ENCODE results near the gene LASP1. TPM values are rescaled to one million over a fixed set of nuclear protein-coding genes. Genes with fewer than 3 reads are reported as not detected.

LASP1 gene
- total and polyA plus RNA-seq, 2 of the 8 experiments (the other 6 are each of a cell fraction or from before 2014, with no cell fraction given): 114 to 180 TPM

DNA sequence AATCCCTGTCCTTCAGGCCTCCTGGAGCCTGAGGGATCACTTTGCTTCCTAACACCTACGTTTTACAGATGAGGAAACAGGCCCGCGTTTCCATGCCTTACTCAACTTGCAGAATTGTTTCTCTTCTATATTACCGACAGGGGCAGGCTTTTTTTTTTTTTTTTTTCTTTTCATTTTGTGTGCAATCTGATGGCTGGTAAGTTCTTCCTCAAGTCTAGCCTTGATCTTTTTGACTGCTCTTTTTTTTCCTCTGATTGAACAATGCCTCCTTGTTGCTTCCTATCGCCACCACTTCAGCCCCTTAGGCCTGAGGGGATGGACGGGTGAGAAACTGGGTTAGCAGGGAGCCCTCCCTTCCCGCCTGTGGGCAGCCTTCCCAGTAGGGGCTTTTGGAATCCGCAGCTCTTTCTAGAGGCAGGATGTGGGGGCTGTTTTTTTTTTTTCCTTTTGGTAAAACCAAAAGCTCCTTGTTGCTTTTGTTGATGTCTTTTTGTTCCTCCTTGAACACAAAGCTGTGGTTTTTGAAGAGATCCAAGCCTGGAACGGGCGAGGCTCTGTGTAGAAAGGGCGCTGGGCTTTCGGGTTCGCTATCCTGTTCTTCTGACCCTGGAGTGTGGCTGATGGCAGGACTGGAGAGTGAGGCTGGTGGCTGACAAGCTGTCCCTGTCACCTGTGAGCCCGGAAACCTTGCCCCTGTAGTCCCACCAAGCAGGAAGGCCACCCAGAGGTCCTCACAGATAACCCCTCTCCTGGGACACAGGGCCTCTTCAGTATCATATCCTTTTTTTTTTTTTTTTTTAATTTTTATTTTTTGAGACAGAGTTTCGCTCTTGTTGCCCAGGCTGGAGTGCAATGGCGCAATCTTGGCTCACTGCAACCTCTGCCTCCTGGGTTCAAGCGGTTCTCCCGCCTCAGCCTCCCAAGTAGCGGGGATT lies 14.0 kb downstream of the LASP1 start:
- H3K4ac ChIP-seq (replicated peaks; ENCODE audit: insufficient read length, low read depth, low read length): no peak overlapping the region
- no peak overlapping the region for H2AFZ ChIP-seq (ENCODE audit: low read length)
- peak overlapping the region in 1 of 4 experiments; percentile 58; a peak in 1 of 7 replicates for H3K9ac ChIP-seq (replicated peaks in 1 of 4; ENCODE audit: extremely low read depth in 1 of 4, low read depth in 3 of 4, low read length in 3 of 4)
- H2BK12ac ChIP-seq (ENCODE audit: low read depth, low read length): peak overlapping the region; percentile 77; the same call in 1 of the 2 replicates
- WGBS, 2 experiments (ENCODE audit: extremely low coverage in 1 of 2, insufficient coverage in 1 of 2, insufficient read length in 1 of 2, insufficient replicate concordance in 2 of 2, low coverage in 1 of 2, low lambda C conversion rate in 2 of 2, missing lambda C conversion rate in 1 of 2): 73% methylated on average over 18 of the region's 19 CpGs; no CpG with 5 or more reads in 1 of the 2 experiments
- FAIRE-seq (no peak), DNase-seq (ENCODE audit: low read depth in 1 of 2, low spot score in 2 of 2) (peak in 1 of 2 experiments; percentile 50)
- peaks cover 2% of the 10 kb centered on the region; the same call in 1 of the 2 replicates for H3K23me2 ChIP-seq (ENCODE audit: low read depth, low read length)
- CTCF ChIA-PET (ENCODE audit: partially characterized antibody): interaction anchor here (0.6 to 4.4 kb wide), 6 partner anchors 8 to 311 kb away, joined by 3 to 26 read pairs (median 6); partner anchors contain the start of genes LASP1NB and RPL23
- H3K4me2 ChIP-seq (ENCODE audit: insufficient read depth in 1 of 2, low read depth in 2 of 2, low read length in 2 of 2): peak overlapping the region; percentile 28
- 0 out of 2 replicates have a peak overlapping the region, but pooled peaks have one; percentile 44 for H2BK20ac ChIP-seq (ENCODE audit: low read length)
- H3K79me1 ChIP-seq (ENCODE audit: low read depth, low read length): peaks cover 21% of the 10 kb centered on the region
- no peak overlapping the region for H3K56ac ChIP-seq (replicated peaks; ENCODE audit: insufficient read length, low read depth, low read length)
- peaks cover 23 to 40% (median 36%) of the 10 kb centered on the region in 4 experiments for H3K4me1 ChIP-seq (replicated peaks in 1 of 4; ENCODE audit: control insufficient read depth in 3 of 4, insufficient read depth in 4 of 4, low read length in 3 of 4)
- H4K20me1 ChIP-seq (replicated peaks in 1 of 2; ENCODE audit: control insufficient read depth in 1 of 2, insufficient read depth in 2 of 2, low read length in 2 of 2): peaks cover 7 to 8% of the 10 kb centered on the region in 2 experiments
- H3K9me3 ChIP-seq (ENCODE audit: insufficient read depth in 2 of 2, low read depth in 1 of 2, low read length in 1 of 2): no peaks in the 10 kb centered on the region
- no peaks in the 10 kb centered on the region for H3K27me3 ChIP-seq (replicated peaks in 1 of 4; ENCODE audit: control insufficient read depth in 3 of 4, extremely low read depth in 1 of 4, insufficient read depth in 3 of 4, low read length in 3 of 4)
- peak overlapping the region; percentile 7; the same call in 1 of the 2 replicates for H4K8ac ChIP-seq (ENCODE audit: extremely low read depth, insufficient read depth, low read length)
- H3K18ac ChIP-seq (ENCODE audit: extremely low read depth, low read length): peak overlapping the region; percentile 71
- POLR2A ChIA-PET (ENCODE audit: partially characterized antibody): interaction anchor here (0.6 to 24.3 kb wide), 4 partner anchors 13 to 196 kb away, joined by 3 to 468 read pairs (median 74); partner anchors contain the start of genes LASP1 and RPL23
- H2AK5ac ChIP-seq (ENCODE audit: low read depth, low read length): peak overlapping the region; percentile 95; the same call in 1 of the 2 replicates
- H2BK120ac ChIP-seq (replicated peaks; ENCODE audit: low read depth, low read length): peak overlapping the region; percentile 36
- H3K79me2 ChIP-seq (ENCODE audit: control insufficient read depth in 1 of 2, insufficient read depth in 2 of 2, low read length in 2 of 2): peaks cover 6 to 74% of the 10 kb centered on the region in 2 experiments; a peak in 3 of 4 replicates
- H3K23ac ChIP-seq (ENCODE audit: insufficient read length): no peak overlapping the region
- peak overlapping the region in 1 of 4 experiments; percentile 10; a peak in 2 of 8 replicates for H3K4me3 ChIP-seq (ENCODE audit: extremely low read depth in 1 of 4, insufficient read depth in 2 of 4, low read depth in 3 of 4, low read length in 4 of 4)
- H4K5ac ChIP-seq (ENCODE audit: insufficient read length, low read depth, low read length): peak overlapping the region; percentile 27
- H2BK5ac ChIP-seq (ENCODE audit: low read depth, low read length): peak overlapping the region; percentile 84; the same call in 1 of the 2 replicates
- H4K91ac ChIP-seq (replicated peaks; ENCODE audit: insufficient read length, low read length): peak overlapping the region; percentile 86
- H2BK15ac ChIP-seq (ENCODE audit: low read length): peak overlapping the region; percentile 50; the same call in 1 of the 2 replicates
- peak overlapping the region; percentile 53; the same call in 1 of the 2 replicates for H3K27ac ChIP-seq (ENCODE audit: low read depth, low read length)
- H3K14ac ChIP-seq (ENCODE audit: insufficient read length): no peak overlapping the region
- H3K36me3 ChIP-seq (ENCODE audit: control insufficient read depth in 2 of 4, insufficient read depth in 4 of 4, low read length in 3 of 4): peaks cover 0 to 4% (median 1%) of the 10 kb centered on the region in 4 experiments; a peak in 5 of 8 replicates
- TF ChIP-seq TBP (IDR thresholded peaks at IDR 0.05; ENCODE audit: low read depth, low read length) (no peak), BRCA1 (IDR thresholded peaks at IDR 0.05; ENCODE audit: low read depth, low read length) (no peak), HDAC2 (IDR thresholded peaks at IDR 0.05; ENCODE audit: borderline replicate concordance in 1 of 2, low read depth in 2 of 2, low read length in 2 of 2) (peak in 1 of 2 experiments; percentile 85; a peak in 1 of 4 replicates), CEBPB (IDR thresholded peaks at IDR 0.05; ENCODE audit: low read depth, low read length) (no peak), KDM1A (IDR thresholded peaks at IDR 0.05; ENCODE audit: borderline replicate concordance, low read length) (peak; percentile 96; the same call in 1 of the 2 replicates)
- TF ChIP-seq, protein P1, sequence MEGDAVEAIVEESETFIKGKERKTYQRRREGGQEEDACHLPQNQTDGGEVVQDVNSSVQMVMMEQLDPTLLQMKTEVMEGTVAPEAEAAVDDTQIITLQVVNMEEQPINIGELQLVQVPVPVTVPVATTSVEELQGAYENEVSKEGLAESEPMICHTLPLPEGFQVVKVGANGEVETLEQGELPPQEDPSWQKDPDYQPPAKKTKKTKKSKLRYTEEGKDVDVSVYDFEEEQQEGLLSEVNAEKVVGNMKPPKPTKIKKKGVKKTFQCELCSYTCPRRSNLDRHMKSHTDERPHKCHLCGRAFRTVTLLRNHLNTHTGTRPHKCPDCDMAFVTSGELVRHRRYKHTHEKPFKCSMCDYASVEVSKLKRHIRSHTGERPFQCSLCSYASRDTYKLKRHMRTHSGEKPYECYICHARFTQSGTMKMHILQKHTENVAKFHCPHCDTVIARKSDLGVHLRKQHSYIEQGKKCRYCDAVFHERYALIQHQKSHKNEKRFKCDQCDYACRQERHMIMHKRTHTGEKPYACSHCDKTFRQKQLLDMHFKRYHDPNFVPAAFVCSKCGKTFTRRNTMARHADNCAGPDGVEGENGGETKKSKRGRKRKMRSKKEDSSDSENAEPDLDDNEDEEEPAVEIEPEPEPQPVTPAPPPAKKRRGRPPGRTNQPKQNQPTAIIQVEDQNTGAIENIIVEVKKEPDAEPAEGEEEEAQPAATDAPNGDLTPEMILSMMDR (IDR thresholded peaks at IDR 0.05; ENCODE audit: control extremely low read depth in 1 of 3, insufficient read depth in 1 of 3, low read depth in 1 of 3, low read length in 3 of 3): no peak

Measured in H1 (cell line).